HG02798 (cell line): Measurements from ENCODE around the gene MFN2.
A peak's percentile ranks its signal among the peaks of the same experiment; 100 is the strongest.
"Not testable (repeated sequence)": the region's sequence is repeated elsewhere in the genome, so short reads cannot be mapped to it uniquely, and the experiment has no call there.

Experiments
- ATAC-seq: cut with Tn5 transposase; IDR thresholded peaks from one replicate; pipeline ENCODE4 v1.9.1; 2021; ENCODE audit warnings: mild to moderate bottlenecking; ENCODE audit not compliant: unreplicated experiment, poor library complexity

Gene MFN2

GRCh38 chr1:12015499-12015898 is 35.3 kb downstream of the MFN2 start:
- ATAC-seq, result no peak

- no peak for ATAC-seq
Measured at GRCh38 chr1:12016182-12016581, 35.9 kb downstream of the MFN2 start.

- ATAC-seq, result no peak
Measured at GRCh38 chr1:12019858-12020509, 39.7 kb downstream of the MFN2 start.

- no peak for ATAC-seq
Measured at GRCh38 chr1:12021616-12022015, 41.4 kb downstream of the MFN2 start.

GRCh38 chr1:12022036-12022435 is 41.8 kb downstream of the MFN2 start:
- ATAC-seq, result no peak

- ATAC-seq, result no peak
Measured at GRCh38 chr1:12026586-12026985, 46.3 kb downstream of the MFN2 start.

GRCh38 chr1:12028248-12028647 is 48.0 kb downstream of the MFN2 start:
- ATAC-seq, result no peak

- ATAC-seq, result no peak
Measured at GRCh38 chr1:12028957-12029511, 48.8 kb downstream of the MFN2 start.

GRCh38 chr1:12029720-12030339 is 49.6 kb downstream of the MFN2 start:
- no peak for ATAC-seq

GRCh38 chr1:12031039-12031980 is 51.1 kb downstream of the MFN2 start:
- ATAC-seq, result no peak

GRCh38 chr1:12032161-12032621 is 51.9 kb downstream of the MFN2 start:
- ATAC-seq, result no peak

- ATAC-seq, result not testable (repeated sequence)
Measured at GRCh38 chr1:12033441-12033840, 53.2 kb downstream of the MFN2 start.

GRCh38 chr1:12034381-12034801 is 54.1 kb downstream of the MFN2 start:
- ATAC-seq, result no peak

- ATAC-seq, result no peak
Measured at GRCh38 chr1:12035312-12035711, 55.1 kb downstream of the MFN2 start.

- no peak for ATAC-seq
Measured at GRCh38 chr1:12037486-12038355, 57.5 kb downstream of the MFN2 start.

- ATAC-seq, result no peak
Measured at GRCh38 chr1:12038356-12039163, 58.3 kb downstream of the MFN2 start.

GRCh38 chr1:12039164-12039525 is 58.9 kb downstream of the MFN2 start:
- no peak for ATAC-seq

GRCh38 chr1:12039824-12040456 is 59.7 kb downstream of the MFN2 start:
- peak; percentile 41 for ATAC-seq
